Muscle layer of colon (tissue), 2 donors: ENCODE data around the gene LAMB3.

ENCODE experiments used
- H3K27ac ChIP-seq: one replicate; pipeline ENCODE4 v1.7.0; 2013; ENCODE audit warnings: low read depth, mild to moderate bottlenecking, low read length, moderate library complexity
- H3K27me3 ChIP-seq, 2 donors: one replicate each; pipeline ENCODE4 v1.7.0; 2013; ENCODE audit warnings: low read length in 2 of 2, mild to moderate bottlenecking in 2 of 2; ENCODE audit not compliant: insufficient read depth in 2 of 2, control insufficient read depth in 1 of 2
- H3K36me3 ChIP-seq: one replicate; pipeline ENCODE4 v1.7.0; 2013; ENCODE audit warnings: mild to moderate bottlenecking, low read length; ENCODE audit not compliant: insufficient read depth
- H3K4me1 ChIP-seq: one replicate; pipeline ENCODE4 v1.7.0; 2013; ENCODE audit warnings: mild to moderate bottlenecking, low read length; ENCODE audit not compliant: insufficient read depth
- H3K4me3 ChIP-seq, 2 donors: one replicate each; pipeline ENCODE4 v1.7.0; 2013; ENCODE audit warnings: low read length in 2 of 2, low read depth in 1 of 2, mild to moderate bottlenecking in 1 of 2, moderate library complexity in 1 of 2
- H3K9ac ChIP-seq: one replicate; pipeline ENCODE4 v1.7.0; 2013; ENCODE audit warnings: low read length
- H3K9me3 ChIP-seq: one replicate; pipeline ENCODE4 v1.7.0; 2013; ENCODE audit warnings: mild to moderate bottlenecking, low read length
- donor health status: abdominal sarcoma.
- donor health status: Adenocarcinoma of cecum.

Gene LAMB3

DNA sequence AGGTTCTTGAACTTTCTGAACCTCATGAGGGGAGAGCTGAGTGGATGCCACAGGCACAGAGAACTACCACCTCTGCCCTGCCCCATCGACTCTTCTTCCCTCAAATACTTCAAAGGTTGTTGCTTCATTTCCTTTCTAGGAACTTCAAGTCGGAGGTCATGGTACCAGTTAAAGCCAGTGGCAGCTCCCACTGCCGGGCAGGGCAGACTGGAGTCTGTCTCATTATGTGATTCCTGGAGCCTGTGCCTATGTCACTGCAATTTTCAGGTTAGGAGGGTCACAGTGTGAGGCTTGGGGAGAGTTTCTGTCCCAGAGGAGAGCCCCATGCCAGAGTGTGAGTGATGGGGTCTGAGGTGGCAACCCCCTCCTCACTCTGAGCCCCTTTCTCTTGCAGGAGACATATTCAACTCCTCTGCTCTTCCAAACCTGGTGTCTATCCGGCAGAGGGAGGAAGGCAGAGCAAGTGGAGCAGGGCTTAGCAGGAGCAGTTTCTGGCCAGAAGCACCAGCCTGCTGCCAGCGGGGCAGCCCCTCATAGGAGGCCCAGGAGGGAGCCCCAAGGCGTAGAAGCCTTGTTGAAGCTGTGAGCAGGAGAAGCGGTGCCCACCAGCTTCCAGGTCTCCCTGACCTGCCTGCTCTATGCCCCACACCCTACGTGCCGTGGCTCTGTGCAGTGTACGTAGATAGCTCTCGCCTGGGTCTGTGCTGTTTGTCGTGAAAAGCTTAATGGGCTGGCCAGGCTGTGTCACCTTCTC lies 39.4 kb downstream of the LAMB3 start:
- Histone ChIP-seq H3K27me3 (no peaks in the 10 kb centered on the region), H3K4me1 (no peaks in the 10 kb centered on the region), H3K36me3 (no peaks in the 10 kb centered on the region), H3K27ac (no peak overlapping the region), H3K9me3 (no peaks in the 10 kb centered on the region), H3K9ac (no peak overlapping the region), H3K4me3 (no peak overlapping the region)

DNA sequence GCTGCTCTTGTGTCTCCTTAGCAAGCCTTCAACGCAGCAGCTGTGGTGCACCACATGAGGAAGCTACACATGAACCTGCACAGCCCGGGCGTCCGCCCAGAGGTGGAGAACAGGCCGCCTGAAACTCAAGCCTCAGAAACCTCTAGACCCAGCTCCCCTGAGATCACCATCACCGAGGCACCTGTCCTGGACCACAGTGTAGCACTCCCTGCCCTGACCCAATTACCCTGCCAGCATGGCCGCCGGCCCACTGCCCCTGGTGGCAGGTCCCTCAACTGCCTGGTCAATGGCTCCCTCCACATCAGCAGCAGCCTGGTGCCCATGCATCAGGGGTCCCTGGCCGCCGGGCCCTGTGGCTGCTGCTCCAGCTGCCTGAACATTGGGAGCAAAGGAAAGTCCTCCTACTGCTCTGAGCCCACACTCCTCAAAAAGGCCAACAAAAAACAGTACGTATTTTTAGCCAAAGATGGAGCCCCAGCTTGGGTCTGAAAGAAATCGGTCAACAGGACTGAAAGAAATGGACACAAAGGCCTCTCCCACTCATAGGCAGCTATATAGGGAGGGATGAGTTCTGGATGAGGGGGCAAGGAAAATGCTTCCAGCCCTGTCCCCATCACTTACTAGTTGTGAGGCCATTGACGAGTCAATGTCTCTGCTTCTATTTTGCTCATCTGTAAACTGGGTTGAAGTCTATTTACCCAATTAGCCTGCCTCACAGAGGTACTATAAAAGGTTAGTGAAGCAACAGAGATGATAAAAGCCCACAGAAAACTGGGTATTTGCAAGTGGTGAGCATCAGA lies 40.3 kb downstream of the LAMB3 start:
- Histone ChIP-seq H3K27me3 (no peaks in the 10 kb centered on the region), H3K4me1 (no peaks in the 10 kb centered on the region), H3K4me3 (no peak overlapping the region), H3K9me3 (no peaks in the 10 kb centered on the region), H3K9ac (no peak overlapping the region), H3K36me3 (no peaks in the 10 kb centered on the region), H3K27ac (no peak overlapping the region)

DNA sequence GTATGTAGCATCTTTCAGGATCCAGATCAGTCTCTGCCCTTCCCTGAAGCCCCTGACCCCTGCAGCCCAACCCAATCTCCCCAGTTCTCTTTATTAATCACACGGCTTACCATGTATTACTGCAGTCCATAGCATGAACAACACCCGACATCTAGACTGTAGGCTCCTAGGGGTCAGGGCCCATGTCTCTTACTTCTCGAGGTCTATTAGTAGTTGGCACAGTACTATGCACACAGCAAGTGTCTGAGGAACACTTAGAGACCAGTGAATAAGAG lies 41.7 kb downstream of the LAMB3 start:
- Histone ChIP-seq H3K4me1 (no peaks in the 10 kb centered on the region), H3K9me3 (no peaks in the 10 kb centered on the region), H3K9ac (no peak overlapping the region), H3K4me3 (no peak overlapping the region), H3K27ac (no peak overlapping the region), H3K36me3 (no peaks in the 10 kb centered on the region), H3K27me3 (no peaks in the 10 kb centered on the region)

DNA sequence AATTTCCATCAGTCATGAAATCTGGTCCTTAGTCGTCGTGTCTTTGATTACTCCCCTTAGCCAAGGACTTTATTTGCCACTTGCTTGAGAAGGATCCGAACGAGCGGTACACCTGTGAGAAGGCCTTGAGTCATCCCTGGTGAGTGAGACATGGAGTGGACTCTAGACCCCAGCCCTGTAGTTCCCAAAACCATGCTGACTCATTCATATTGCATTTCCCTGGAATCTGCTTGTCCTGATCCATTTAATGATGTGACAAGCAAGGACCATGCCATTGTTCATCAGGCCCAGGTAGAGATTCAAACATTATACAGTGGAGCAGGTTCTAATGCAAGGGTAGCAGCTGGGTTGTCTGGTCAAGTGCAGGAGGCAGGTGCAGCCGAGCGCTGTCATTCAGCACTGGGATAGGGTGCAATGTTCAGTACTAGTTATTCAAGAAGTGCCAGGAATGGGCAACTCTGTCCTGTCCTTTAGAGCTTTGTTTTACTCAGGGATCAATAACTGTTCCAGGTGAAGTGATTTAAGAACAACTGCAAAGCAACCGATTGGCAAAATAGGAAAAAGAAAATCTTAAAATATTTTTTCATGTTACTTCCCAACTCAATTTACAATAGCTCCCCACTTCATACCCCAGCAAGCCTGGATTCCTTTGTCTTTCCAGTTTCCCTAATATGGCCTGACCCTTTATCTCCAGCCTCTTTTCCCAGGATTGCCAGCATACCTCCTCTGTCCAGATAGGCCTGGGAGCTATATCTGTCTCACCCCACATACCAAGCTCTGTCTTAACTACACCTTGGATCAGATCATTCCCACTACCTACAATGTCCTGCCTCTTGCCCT lies 42.2 kb downstream of the LAMB3 start:
- no peak overlapping the region for H3K4me3 ChIP-seq
- no peaks in the 10 kb centered on the region for H3K4me1 ChIP-seq
- no peak overlapping the region for H3K9ac ChIP-seq
- no peaks in the 10 kb centered on the region for H3K27me3 ChIP-seq
- H3K9me3 ChIP-seq: no peaks in the 10 kb centered on the region
- no peaks in the 10 kb centered on the region for H3K36me3 ChIP-seq
- no peak overlapping the region for H3K27ac ChIP-seq

DNA sequence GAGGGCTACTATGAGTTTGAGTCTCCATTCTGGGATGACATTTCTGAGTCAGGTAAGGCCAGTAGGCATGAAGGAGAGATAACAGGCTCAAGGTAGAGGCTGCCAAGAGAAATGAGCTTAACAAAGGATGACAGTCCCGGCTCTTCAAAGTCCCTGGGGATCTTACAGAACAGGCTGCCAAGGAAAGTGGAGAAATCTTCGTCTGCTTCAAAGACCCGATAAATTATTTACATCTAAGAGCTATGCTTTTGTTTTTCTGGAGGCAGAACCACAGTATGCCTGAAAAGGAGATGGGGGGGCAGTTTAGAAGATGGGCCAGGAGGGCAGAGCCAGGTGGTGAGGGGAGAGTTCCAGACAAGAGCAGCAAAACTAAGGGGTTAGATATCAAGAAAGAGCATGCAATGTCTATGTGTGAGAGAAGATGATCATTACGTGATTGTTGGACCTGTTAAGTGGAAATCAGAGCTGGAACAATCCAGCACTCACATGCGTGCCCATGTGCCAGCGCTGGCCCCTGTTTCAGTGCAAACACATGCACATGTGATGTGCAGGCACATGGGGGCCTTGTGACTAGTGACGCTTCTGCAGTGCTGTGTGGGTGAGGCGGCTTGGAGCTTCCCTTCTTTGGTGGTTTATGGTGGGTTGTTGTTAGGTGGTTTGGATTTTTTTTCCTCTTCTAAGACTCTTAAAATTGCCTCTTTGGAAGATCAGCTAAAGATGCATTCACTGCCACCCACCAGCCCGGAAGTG lies 43.0 kb downstream of the LAMB3 start:
- no peaks in the 10 kb centered on the region for H3K4me1 ChIP-seq
- no peak overlapping the region for H3K9ac ChIP-seq
- no peaks in the 10 kb centered on the region for H3K36me3 ChIP-seq
- no peaks in the 10 kb centered on the region for H3K27me3 ChIP-seq
- H3K4me3 ChIP-seq: no peak overlapping the region
- no peaks in the 10 kb centered on the region for H3K9me3 ChIP-seq
- H3K27ac ChIP-seq: no peak overlapping the region

DNA sequence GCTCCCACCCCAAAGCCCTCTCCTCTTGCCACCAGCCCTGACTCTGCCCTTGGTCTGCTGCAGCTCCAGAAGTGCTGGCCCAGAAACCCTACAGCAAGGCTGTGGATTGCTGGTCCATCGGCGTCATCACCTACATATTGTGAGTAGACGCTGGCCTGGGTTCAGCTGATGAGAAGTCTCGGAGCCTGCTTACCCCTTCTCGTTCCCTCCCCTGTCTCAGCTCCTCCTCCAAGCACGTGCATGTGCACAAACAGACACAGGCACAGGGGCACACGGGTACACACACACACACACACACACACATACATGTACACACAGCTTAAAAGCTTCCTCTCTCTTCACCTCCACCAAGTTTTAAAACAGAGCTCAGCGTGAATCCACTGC lies 44.4 kb downstream of the LAMB3 start:
- Histone ChIP-seq H3K4me3 (no peak overlapping the region), H3K27me3 (no peaks in the 10 kb centered on the region), H3K9me3 (no peaks in the 10 kb centered on the region), H3K27ac (no peak overlapping the region), H3K9ac (no peak overlapping the region), H3K36me3 (no peaks in the 10 kb centered on the region), H3K4me1 (no peaks in the 10 kb centered on the region)

DNA sequence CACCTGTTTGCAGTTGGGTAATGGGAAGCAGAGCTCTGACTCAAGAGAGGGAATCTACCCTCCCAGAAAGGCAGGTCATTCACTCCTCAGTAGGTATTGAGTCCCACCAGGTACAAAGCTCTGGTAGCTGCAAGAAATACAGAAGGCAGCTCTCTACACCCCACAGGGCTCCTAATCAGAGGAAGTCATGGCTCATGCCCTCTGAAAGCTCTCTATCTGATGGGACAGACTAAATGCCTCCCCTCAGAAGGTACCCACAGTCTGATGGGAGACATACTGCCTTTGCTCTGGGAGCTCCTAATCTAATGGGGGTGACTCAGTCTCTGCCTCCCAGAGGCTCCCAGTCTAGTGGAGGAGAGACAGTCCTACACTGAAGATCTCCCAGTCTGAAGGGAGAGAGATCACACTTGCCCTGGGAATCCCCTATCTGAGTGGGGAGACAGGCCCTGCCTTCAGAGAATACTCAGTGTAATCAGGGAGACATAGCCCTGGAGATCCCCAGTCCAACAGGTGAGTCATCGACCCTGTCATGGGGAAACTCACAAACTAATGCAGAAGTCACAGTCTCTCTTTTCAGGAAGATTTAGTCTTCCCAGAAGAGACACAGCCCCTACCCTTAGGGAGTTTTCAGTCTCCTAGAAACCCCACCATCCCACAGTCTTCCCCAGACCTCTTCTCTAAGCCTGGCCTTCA lies 45.0 kb downstream of the LAMB3 start:
- Histone ChIP-seq H3K4me3 (no peak overlapping the region), H3K9me3 (no peaks in the 10 kb centered on the region), H3K9ac (no peak overlapping the region), H3K27ac (no peak overlapping the region), H3K36me3 (no peaks in the 10 kb centered on the region), H3K27me3 (no peaks in the 10 kb centered on the region), H3K4me1 (no peaks in the 10 kb centered on the region)

DNA sequence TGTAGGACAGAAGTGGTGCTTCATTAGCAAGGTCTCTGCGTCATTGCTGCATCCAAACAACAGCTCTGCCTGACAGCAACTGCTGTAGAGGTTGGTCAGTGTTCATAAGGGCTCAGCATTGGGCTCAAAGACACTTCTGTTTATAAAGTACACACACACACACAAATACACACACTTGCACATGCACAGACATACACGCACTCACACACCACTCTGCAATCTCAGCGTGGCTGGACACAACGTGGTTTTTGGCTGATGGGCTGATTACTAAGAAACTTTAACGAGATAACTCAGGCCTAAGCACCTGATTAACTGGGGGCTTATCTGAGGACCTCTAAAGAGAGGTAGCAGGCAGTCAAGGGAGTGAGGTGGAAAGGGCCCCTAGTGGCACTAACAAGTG lies 48.3 kb downstream of the LAMB3 start:
- no peaks in the 10 kb centered on the region for H3K9me3 ChIP-seq
- H3K4me3 ChIP-seq: no peak overlapping the region
- no peaks in the 10 kb centered on the region for H3K36me3 ChIP-seq
- no peak overlapping the region for H3K27ac ChIP-seq
- no peak overlapping the region for H3K9ac ChIP-seq
- H3K4me1 ChIP-seq: no peaks in the 10 kb centered on the region
- H3K27me3 ChIP-seq: no peaks in the 10 kb centered on the region

DNA sequence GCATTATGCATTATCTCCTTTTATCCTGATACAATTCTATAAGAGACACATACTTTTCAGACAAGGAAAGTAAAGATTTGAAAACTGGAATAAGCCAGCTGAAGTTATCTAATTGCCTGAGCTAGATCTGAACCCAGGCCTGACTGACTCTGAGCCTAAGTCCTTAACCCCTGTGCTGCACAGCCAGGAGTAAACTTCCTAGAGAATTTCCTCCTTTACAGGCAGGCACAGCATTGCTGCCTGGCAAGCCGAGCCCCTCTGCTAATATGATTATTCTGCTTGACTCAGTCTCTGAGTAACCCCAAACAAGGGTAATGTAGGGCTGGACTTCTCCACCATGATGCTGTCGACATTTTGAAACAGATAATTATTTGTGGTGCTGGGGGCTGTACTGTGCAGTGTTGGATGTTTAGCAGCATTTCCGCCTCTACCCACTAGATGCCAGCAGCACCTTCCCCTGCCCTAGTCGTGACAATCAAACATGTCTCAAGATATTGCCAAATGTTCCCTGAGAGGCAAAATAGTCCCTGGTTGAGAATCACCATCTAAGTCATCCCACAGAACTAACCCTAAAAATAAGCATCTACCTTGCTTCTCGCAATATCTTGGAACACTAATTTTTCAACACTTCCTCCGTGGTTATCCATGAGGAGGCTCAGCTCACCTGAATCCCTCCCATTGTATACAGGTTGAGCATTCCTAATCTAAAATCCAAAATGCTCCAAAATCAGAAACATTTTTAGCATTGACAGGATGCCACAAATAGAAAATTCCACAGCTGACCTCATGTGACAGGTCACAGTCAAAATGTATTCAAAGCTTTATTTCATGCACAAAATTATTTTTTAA lies 50.2 kb downstream of the LAMB3 start:
- no peak overlapping the region for H3K9ac ChIP-seq
- H3K27ac ChIP-seq: no peak overlapping the region
- H3K36me3 ChIP-seq: no peaks in the 10 kb centered on the region
- H3K9me3 ChIP-seq: no peaks in the 10 kb centered on the region
- no peaks in the 10 kb centered on the region for H3K27me3 ChIP-seq
- H3K4me3 ChIP-seq: no peak overlapping the region
- no peaks in the 10 kb centered on the region for H3K4me1 ChIP-seq

DNA sequence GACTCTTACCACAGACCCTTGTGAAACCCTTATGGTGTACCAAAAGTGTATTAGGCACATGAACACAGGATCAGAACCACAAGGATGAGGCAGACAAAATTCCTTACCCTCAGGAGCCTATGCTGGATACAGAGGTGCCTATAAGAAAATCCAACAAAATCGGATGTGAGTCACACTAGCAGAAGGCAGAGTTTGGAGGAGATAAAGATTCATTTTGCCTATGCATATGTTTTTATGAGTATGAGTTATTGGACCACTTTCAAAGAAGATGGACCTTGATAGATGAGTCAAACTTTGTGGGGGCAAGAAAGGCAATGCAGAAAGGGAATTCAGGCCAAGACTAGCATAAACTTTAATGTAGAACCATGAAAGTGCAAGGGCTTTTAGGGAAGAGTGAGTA lies 51.7 kb downstream of the LAMB3 start:
- H3K9ac ChIP-seq: no peak overlapping the region
- H3K36me3 ChIP-seq: no peaks in the 10 kb centered on the region
- H3K27ac ChIP-seq: no peak overlapping the region
- H3K4me1 ChIP-seq: no peaks in the 10 kb centered on the region
- H3K9me3 ChIP-seq: no peaks in the 10 kb centered on the region
- H3K4me3 ChIP-seq: no peak overlapping the region
- no peaks in the 10 kb centered on the region for H3K27me3 ChIP-seq
